Peyer's patch (tissue), 4 donors: ENCODE results near the gene UBE2E1.

Experiments used
- CTCF ChIP-seq, 6 experiments: fragments of 450-650 bp in 4 of 6; fragments of 200-600 bp in 2 of 6; sonication (generic) in 1 of 6; IDR thresholded peaks; one replicate each; pipeline ENCODE4 v1.5.1; 2017 to 2019; ENCODE audit warnings: antibody characterized with exemption in 6 of 6, mild to moderate bottlenecking in 3 of 6, moderate library complexity in 1 of 6
- POLR2A ChIP-seq, 2 donors: fragments of 450-650 bp; IDR thresholded peaks; one replicate each; pipeline ENCODE4 v1.5.1; 2017; ENCODE audit warnings: antibody characterized with exemption in 2 of 2, mild to moderate bottlenecking in 2 of 2, moderate library complexity in 2 of 2

DNA sequence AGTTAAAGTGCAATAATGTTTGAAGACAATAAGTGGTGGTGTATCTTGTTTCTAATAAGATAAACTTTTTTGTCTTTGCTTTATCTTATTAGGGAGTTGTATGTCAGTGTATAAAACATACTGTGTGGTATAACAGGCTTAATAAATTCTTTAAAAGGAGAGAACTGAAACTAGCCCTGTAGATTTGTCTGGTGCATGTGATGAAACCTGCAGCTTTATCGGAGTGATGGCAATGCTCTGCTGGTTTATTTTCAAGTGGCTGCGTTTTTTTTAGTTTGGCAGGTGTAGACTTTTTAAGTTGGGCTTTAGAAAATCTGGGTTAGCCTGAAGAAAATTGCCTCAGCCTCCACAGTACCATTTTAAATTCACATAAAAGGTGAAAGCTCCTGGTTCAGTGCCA, 113.9 kb downstream of the UBE2E1 start:
- TF ChIP-seq CTCF (IDR thresholded peaks at IDR 0.05) (no peak), POLR2A (IDR thresholded peaks at IDR 0.05) (no peak)
